ENCODE results near the gene ZCCHC3.

The ZCCHC3 gene

GRCh38 chr20:347640-348484 is 50.5 kb downstream of the ZCCHC3 start:
- DNase-seq: peak; percentile 89 to 93

- DNase-seq: no peak
These were observed 51.8 kb downstream of the ZCCHC3 start for GRCh38 chr20:348972-349841.
